ENCODE measurements around the gene PSME3IP1.
"Not testable (repeated sequence)": the region's sequence is repeated elsewhere in the genome, so short reads cannot be mapped to it uniquely, and the experiment has no call there.

The PSME3IP1 gene

DNA sequence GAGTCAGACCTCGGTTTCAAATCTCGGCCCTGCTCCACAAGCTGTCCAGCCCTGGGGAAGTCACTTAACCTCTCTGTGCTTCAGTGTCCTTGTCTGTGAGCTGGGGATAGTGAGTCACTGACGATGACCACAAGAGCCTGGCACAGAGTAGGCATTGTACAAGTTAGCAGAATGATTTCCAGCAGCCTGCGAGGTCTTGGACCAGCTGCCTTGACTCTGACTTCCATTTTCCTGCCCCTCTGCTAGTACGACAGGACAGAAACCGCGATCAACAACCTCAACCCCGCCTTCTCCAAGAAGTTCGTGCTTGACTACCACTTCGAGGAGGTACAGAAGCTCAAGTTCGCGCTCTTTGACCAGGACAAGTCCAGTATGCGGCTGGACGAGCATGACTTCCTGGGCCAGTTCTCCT is 72.8 kb downstream of the PSME3IP1 start:
- Histone ChIP-seq H2AFZ (ENCODE audit: low read depth, low read length) (no peak overlapping the region), H3K36me3 (ENCODE audit: insufficient read depth, low read length) (no peaks in the 10 kb centered on the region), H3K27me3 (ENCODE audit: insufficient read depth, low read length) (no peaks in the 10 kb centered on the region), H3K9me3 (ENCODE audit: low read length) (no peaks in the 10 kb centered on the region), H3K4me3 (ENCODE audit: low read length) (no peak overlapping the region), H3K4me1 (ENCODE audit: insufficient read depth, low read length) (peaks cover 26% of the 10 kb centered on the region)

DNA sequence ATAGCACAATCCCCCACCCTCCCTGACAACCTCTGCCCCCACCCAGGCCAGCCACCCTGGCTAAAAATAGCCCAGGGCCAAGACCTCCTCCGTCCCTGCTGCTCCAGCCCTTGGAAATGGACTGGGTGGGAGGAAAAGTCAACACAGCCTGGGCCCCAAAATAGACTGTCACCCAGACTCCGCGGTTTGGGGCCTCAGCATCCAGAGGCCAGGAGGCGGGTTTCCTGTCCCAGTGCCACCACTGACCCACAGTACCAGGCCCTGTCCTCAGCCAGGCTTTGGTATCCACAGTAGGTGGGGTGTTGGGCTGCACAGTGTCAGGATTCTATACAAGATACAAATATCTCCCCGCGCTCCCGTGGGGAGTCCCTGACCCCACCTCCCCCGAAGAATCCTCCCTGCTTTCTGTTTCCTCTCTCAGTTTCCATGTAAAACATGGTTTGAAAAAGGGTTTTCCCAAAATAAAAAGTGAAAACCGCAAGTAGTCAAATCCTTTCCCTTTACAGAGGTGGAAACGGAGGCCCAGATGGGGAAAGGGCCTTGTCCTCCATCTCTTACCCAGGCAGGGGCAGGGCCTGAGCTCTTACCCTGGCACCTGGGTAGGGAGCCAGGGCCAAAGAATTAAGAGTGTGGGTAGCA is 73.3 kb downstream of the PSME3IP1 start:
- Histone ChIP-seq H3K4me3 (ENCODE audit: low read length) (no peak overlapping the region), H3K27me3 (ENCODE audit: insufficient read depth, low read length) (no peaks in the 10 kb centered on the region), H3K36me3 (ENCODE audit: insufficient read depth, low read length) (no peaks in the 10 kb centered on the region), H2AFZ (ENCODE audit: low read depth, low read length) (no peak overlapping the region), H3K9me3 (ENCODE audit: low read length) (no peaks in the 10 kb centered on the region), H3K4me1 (ENCODE audit: insufficient read depth, low read length) (peaks cover 26% of the 10 kb centered on the region)

DNA sequence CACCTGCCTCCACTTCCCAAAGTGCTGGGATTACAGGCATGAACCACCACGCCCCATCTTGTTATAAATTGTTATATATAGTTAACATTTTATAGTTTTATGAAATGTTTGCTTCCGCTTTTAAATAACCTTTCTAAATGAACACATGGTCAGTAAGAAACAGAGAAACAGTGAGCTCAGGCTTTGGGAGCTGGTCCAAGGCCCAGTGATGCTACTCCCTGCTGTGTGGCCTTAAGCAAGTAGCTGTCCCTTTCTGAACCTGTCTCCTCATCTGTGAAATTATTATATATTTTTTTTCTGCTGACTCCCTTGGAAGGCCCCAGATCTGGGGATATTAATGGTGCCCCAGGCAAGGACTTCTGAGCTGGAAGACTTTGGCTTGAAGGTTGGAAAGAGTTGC is 74.4 kb downstream of the PSME3IP1 start:
- H3K4me1 ChIP-seq (ENCODE audit: insufficient read depth, low read length): peaks cover 26% of the 10 kb centered on the region
- H2AFZ ChIP-seq (ENCODE audit: low read depth, low read length): no peak overlapping the region
- H3K36me3 ChIP-seq (ENCODE audit: insufficient read depth, low read length): no peaks in the 10 kb centered on the region
- no peak overlapping the region for H3K4me3 ChIP-seq (ENCODE audit: low read length)
- H3K9me3 ChIP-seq (ENCODE audit: low read length): no peaks in the 10 kb centered on the region
- H3K27me3 ChIP-seq (ENCODE audit: insufficient read depth, low read length): no peaks in the 10 kb centered on the region

DNA sequence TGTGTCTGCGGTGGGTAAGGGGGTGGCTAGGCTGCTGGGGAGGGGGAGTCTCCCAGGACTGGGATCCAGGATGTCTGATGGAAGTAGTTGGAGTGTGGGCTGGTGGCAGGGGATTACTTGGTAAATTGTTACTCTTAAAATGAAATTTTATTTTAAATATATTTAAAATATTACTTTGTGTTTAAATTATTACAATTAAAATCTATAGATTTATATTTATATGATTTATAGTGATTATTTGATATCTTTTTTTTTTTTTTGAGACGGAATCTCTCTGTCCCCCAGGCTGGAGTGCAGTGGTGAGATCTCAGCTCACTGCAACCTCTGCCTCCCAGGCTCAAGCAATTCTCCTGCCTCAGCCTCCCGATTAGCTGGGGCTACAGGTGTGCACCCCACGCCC is 74.9 kb downstream of the PSME3IP1 start:
- Histone ChIP-seq H2AFZ (ENCODE audit: low read depth, low read length) (no peak overlapping the region), H3K9me3 (ENCODE audit: low read length) (no peaks in the 10 kb centered on the region), H3K27me3 (ENCODE audit: insufficient read depth, low read length) (no peaks in the 10 kb centered on the region), H3K4me1 (ENCODE audit: insufficient read depth, low read length) (peaks cover 23% of the 10 kb centered on the region), H3K4me3 (ENCODE audit: low read length) (no peak overlapping the region), H3K36me3 (ENCODE audit: insufficient read depth, low read length) (no peaks in the 10 kb centered on the region)

DNA sequence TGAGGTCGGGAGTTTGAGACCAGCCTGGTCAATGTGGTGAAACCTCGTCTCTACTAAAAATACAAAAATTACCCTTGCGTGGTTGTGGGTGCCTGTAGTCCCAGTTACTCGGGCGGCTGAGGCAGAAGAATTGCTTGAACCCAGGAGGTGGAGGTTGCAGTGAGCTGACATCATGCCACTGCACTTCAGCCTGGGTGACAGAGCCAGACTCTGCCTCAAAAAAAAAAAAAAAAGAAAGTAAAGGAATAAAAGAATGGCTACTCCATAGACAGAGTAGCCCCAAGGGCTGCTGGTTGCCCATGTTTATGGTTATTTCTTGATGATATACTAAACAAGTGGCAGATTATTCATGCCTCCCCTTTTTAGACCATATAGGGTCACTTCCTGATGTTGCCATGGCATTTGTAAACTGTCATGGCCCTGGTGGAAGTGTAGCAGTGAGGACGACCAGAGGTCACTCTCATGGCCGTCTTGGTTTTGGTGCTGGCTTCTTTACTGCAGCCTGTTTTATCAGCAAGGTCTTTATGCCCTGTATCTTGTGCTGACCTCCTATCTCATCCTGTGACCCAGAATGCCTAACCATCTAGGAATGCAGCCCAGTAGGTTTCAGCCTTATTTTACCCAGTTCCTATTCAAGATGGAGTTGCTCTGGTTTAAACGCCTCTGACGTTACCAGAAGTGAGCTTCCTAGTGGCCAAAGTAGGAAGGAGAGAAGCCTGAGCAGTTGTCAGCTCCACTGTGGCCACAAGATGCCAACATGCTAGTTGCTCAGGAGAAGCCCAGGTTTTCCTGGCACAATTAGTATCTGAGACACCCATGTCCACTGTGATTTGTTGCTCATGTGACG is 76.4 kb downstream of the PSME3IP1 start:
- not testable (repeated sequence) for H3K4me3 ChIP-seq (ENCODE audit: low read length); H2AFZ ChIP-seq (ENCODE audit: low read depth, low read length); H3K4me1 ChIP-seq (ENCODE audit: insufficient read depth, low read length); H3K27me3 ChIP-seq (ENCODE audit: insufficient read depth, low read length); H3K36me3 ChIP-seq (ENCODE audit: insufficient read depth, low read length); H3K9me3 ChIP-seq (ENCODE audit: low read length)

DNA sequence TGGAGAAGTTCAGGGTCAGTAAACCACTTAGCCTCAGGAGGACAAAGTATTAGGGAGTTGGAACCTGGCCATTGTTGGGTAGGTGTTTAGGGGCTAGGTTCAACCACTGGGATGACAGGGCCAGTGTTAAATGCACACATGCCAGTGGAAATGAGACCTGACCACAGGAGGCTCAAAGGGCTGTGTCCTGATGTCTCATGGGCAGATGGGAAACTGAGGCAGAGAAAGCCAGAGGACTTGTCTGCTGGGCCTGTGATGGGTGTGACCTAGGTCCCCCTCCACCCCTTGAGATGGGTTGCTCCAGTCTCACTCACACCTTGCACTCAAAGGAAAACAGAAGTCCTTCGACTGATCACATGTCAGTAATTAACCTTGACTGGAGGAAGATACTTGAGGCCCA is 77.4 kb downstream of the PSME3IP1 start:
- H3K9me3 ChIP-seq (ENCODE audit: low read length): no peaks in the 10 kb centered on the region
- H3K4me1 ChIP-seq (ENCODE audit: insufficient read depth, low read length): peaks cover 2% of the 10 kb centered on the region
- H3K36me3 ChIP-seq (ENCODE audit: insufficient read depth, low read length): no peaks in the 10 kb centered on the region
- no peak overlapping the region for H2AFZ ChIP-seq (ENCODE audit: low read depth, low read length)
- H3K4me3 ChIP-seq (ENCODE audit: low read length): no peak overlapping the region
- no peaks in the 10 kb centered on the region for H3K27me3 ChIP-seq (ENCODE audit: insufficient read depth, low read length)

DNA sequence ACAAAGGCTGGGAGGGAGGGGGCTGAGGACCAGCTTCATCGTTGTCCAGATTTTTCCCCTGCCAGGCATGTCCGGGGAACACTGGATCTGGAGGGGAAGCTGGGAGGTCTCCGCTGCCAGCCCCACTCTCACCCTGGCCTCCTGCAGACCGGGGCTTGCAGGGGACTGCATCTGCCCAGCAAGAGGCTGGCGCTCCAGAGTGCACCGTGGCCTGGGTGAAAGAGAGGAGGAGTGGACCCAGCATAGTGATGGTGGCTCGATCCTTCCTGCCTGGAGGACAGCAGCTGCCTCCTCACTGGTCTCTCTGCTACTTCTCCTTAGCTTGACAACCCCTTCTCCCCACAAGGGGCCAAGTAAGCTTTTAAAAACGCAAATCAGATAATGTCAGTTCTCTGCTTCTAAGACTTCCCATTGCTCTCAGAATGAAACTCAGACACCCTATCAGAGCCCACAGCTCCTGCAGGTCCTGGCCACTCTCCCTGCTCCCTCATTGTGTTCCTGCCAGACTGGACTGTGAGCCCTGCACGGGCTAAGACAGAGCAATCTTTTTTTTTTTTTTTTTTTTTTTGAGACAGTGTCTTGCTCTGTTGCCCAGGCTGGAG is 78.4 kb downstream of the PSME3IP1 start:
- no peaks in the 10 kb centered on the region for H3K27me3 ChIP-seq (ENCODE audit: insufficient read depth, low read length)
- H3K36me3 ChIP-seq (ENCODE audit: insufficient read depth, low read length): no peaks in the 10 kb centered on the region
- no peaks in the 10 kb centered on the region for H3K9me3 ChIP-seq (ENCODE audit: low read length)
- H2AFZ ChIP-seq (ENCODE audit: low read depth, low read length): no peak overlapping the region
- H3K4me3 ChIP-seq (ENCODE audit: low read length): no peak overlapping the region
- H3K4me1 ChIP-seq (ENCODE audit: insufficient read depth, low read length): peaks cover 6% of the 10 kb centered on the region

DNA sequence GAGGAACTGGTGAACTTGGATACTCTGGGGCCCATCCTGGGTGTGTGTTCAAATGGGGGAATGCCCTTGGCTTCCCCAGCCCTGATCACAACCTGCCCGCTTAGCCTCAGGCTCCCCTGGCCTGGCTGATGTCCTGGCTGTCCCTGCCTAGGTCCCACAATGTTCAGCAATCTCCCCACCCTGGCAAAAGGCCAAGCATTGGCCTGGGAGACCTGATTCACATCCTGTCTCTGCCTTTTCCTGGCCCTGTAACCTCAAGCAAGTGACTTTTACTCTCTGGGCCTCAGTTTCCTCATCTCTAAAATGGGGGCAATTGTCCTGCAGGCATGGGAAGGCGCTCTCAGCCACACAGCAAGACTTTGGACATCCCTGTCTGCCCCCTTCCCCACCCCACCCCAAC is 79.1 kb downstream of the PSME3IP1 start:
- Histone ChIP-seq H3K4me1 (ENCODE audit: insufficient read depth, low read length) (peaks cover 6% of the 10 kb centered on the region), H3K36me3 (ENCODE audit: insufficient read depth, low read length) (no peaks in the 10 kb centered on the region), H3K9me3 (ENCODE audit: low read length) (no peaks in the 10 kb centered on the region), H3K4me3 (ENCODE audit: low read length) (no peak overlapping the region), H3K27me3 (ENCODE audit: insufficient read depth, low read length) (no peaks in the 10 kb centered on the region), H2AFZ (ENCODE audit: low read depth, low read length) (no peak overlapping the region)

DNA sequence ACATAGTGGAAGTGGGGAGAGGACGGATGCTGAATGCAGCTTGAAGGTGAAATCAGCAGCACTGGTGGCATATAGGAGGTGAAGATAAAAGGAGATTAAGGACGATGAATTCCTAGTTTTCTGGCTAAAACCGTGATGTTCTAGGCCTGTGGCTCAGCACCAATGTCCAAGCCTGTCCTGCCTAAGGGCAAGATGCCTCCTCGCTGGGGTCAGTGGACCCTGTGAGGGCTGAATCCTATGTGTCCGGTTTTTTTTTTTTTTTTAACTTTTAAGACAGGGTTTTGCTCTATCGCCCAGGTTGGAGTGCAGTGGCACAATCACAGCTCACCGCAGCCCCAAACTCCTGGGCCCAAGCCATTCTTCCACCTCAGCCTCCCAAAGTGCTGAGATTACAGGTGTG is 80.7 kb downstream of the PSME3IP1 start:
- no peaks in the 10 kb centered on the region for H3K27me3 ChIP-seq (ENCODE audit: insufficient read depth, low read length)

DNA sequence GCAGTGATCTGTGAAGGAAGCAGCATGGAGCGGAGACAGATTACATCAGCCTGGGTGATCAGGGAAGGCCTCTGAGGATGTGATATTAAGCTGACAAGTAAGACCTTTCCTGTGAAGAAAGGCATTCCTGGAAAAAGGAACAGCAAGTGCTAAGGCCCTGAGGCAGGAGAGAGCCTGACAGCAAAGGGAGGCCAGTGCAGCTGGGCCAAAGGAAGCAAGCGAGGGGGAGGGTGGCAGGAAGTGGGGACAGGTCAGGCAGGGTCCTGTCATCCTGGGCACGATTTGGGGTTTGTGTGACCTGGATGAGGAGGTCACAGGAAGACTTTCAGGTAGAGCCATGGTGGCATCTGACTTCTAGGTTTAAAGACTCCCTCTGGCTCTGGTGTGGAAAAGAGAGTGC is 81.1 kb downstream of the PSME3IP1 start:
- H2AFZ ChIP-seq (ENCODE audit: low read depth, low read length): no peak overlapping the region
- no peaks in the 10 kb centered on the region for H3K27me3 ChIP-seq (ENCODE audit: insufficient read depth, low read length)
- H3K9me3 ChIP-seq (ENCODE audit: low read length): no peaks in the 10 kb centered on the region
- no peaks in the 10 kb centered on the region for H3K36me3 ChIP-seq (ENCODE audit: insufficient read depth, low read length)
- no peak overlapping the region for H3K4me3 ChIP-seq (ENCODE audit: low read length)
- H3K4me1 ChIP-seq (ENCODE audit: insufficient read depth, low read length): peaks cover 6% of the 10 kb centered on the region

More for the DNA sequence above, 80.7 kb downstream of the PSME3IP1 start:
- Histone ChIP-seq H3K4me1 (ENCODE audit: insufficient read depth, low read length) (peaks cover 6% of the 10 kb centered on the region), H2AFZ (ENCODE audit: low read depth, low read length) (no peak overlapping the region), H3K9me3 (ENCODE audit: low read length) (no peaks in the 10 kb centered on the region), H3K4me3 (ENCODE audit: low read length) (no peak overlapping the region), H3K36me3 (ENCODE audit: insufficient read depth, low read length) (no peaks in the 10 kb centered on the region)

DNA sequence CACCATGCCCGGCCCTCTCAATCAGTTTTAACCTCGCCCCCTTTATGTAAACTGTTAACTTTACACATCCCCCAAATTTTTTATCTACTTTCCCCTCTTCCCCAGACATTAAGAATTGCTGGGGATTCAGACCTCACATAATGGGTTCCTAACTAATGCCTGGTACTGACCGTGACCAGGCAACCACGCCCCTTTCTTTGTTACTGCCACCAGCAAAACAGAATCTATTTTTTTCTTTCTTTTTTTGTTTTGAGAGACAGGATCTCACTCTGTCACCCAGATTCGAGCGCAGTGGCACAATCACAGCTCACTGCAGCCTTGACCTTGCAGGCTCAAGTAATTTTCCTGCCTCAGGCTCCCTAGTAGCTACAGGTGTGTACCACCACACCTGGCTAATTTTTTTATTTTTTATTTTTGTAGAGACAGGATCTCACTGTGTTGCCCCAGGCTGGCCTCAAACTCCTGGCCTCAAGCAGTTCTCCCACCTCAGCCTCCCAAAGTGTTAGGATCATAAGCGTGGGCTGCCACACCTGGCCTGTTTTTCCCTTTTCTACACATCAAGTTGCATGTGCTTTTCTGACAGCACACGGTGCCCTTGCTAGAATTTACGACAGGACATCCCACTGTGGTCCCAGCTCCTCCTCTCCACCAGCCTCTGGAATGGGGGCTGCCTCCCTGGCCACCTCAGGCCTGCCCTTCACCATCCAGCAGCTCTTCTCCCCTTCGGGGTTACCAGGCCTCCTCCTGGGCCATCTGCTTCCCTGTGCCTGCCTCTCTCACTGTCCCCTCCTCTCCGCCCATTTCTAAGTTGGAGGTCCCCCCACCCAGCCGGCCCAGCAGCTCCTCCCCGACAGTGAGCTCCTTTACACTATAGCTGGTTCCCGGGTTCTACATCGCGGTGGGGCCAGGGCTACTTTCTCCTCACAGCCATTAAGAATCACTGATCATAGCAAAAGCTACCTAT is 82.7 kb downstream of the PSME3IP1 start:
- peaks cover 6% of the 10 kb centered on the region for H3K4me1 ChIP-seq (ENCODE audit: insufficient read depth, low read length)
- H3K27me3 ChIP-seq (ENCODE audit: insufficient read depth, low read length): no peaks in the 10 kb centered on the region

More for the DNA sequence above, 82.7 kb downstream of the PSME3IP1 start:
- Histone ChIP-seq H2AFZ (ENCODE audit: low read depth, low read length) (no peak overlapping the region), H3K9me3 (ENCODE audit: low read length) (no peaks in the 10 kb centered on the region), H3K4me3 (ENCODE audit: low read length) (no peak overlapping the region), H3K36me3 (ENCODE audit: insufficient read depth, low read length) (no peaks in the 10 kb centered on the region)

Measured in neuron (in vitro differentiated cells).